Endothelial cell of umbilical vein (primary cell): ENCODE data around the gene CHD6. TPM values are rescaled to one million over a fixed set of nuclear protein-coding genes. Genes with fewer than 3 reads are reported as not detected.

ENCODE experiments used
- BruUV-seq: library from RNA; stranded (reverse); fragments of 400-500 nt; replicated peaks from 2 replicates; lab custom pipeline; 2021; lab: Mats Ljungman, UMichigan
- CTCF ChIA-PET: fragments of 300-600, 350-600 bp; sonication (Branson Sonifier 250); formaldehyde crosslinking; loops from one replicate; lab custom pipeline; 2021; ENCODE audit warnings: antibody characterized with exemption, inconsistent platforms; lab: Charles Lee
- POLR2A ChIA-PET: fragments of 300-600, 350-600 bp; sonication (Branson Sonifier 250); formaldehyde crosslinking; loops from one replicate; lab custom pipeline; 2021; ENCODE audit warnings: antibody characterized with exemption, inconsistent platforms; lab: Charles Lee
- DNase-seq: peaks from one replicate; pipeline ENCODE4 v3.0.0-alpha.2; 2011; ENCODE audit warnings: low read depth, low spot score
- FAIRE-seq: peaks from 2 replicates; lab custom pipeline; 2011; peaks lifted over from hg19 to GRCh38; lab: Jason Lieb, UNC
- H2AFZ ChIP-seq: 2 replicates; pipeline ENCODE4 v1.6.0; 2012; ENCODE audit warnings: low read depth, low read length, control low read depth, inconsistent platforms
- H3K27ac ChIP-seq: 2 replicates; pipeline ENCODE4 v1.5.1; 2011; ENCODE audit warnings: low read depth, mild to moderate bottlenecking, control low read depth, low read length, moderate library complexity; ENCODE audit not compliant: insufficient read depth
- H3K27me3 ChIP-seq, 2 experiments: 2 replicates each; pipeline versions ENCODE4 v1.6.0 to v1.6.1; 2011; ENCODE audit warnings: low read length in 2 of 2, mixed read lengths in 1 of 2; ENCODE audit not compliant: control insufficient read depth in 2 of 2, insufficient read depth in 2 of 2
- H3K36me3 ChIP-seq, 2 experiments: 2 replicates in 1 of 2; 3 replicates in 1 of 2; pipeline ENCODE4 v1.5.1; 2011; ENCODE audit warnings: low read length in 2 of 2, mild to moderate bottlenecking in 1 of 2, moderate library complexity in 1 of 2; ENCODE audit not compliant: control insufficient read depth in 2 of 2, insufficient read depth in 2 of 2; ENCODE audit errors: extremely low read depth in 1 of 2
- H3K4me1 ChIP-seq: 3 replicates; pipeline ENCODE4 v1.5.1; 2011; ENCODE audit warnings: mild to moderate bottlenecking, low read length; ENCODE audit not compliant: control insufficient read depth, insufficient read depth; ENCODE audit errors: extremely low read depth
- H3K4me2 ChIP-seq: 2 replicates; pipeline ENCODE4 v1.6.1; 2011; ENCODE audit warnings: low read length, control low read depth, mixed read lengths; ENCODE audit not compliant: insufficient read depth
- H3K4me3 ChIP-seq, 3 experiments: fragments of 200-600 bp in 1 of 3; sonication (generic), shearing (Covaris generic) in 1 of 3; replicated peaks in 1 of 3; 2 replicates each; pipeline ENCODE4 v1.5.1; 2011 to 2016; ENCODE audit warnings: control low read depth in 3 of 3, low read length in 3 of 3, mild to moderate bottlenecking in 2 of 3, inconsistent platforms in 1 of 3, low read depth in 1 of 3, moderate library complexity in 1 of 3; ENCODE audit not compliant: insufficient read depth in 1 of 3
- H3K79me2 ChIP-seq: 2 replicates; pipeline ENCODE4 v1.6.0; 2012; ENCODE audit warnings: low read length, inconsistent platforms; ENCODE audit not compliant: control insufficient read depth, insufficient read depth
- H3K9ac ChIP-seq: replicated peaks from 2 replicates; pipeline ENCODE3; 2011; ENCODE audit warnings: low read length, control low read depth; ENCODE audit not compliant: insufficient read depth; ENCODE audit errors: extremely low read depth
- H3K9me1 ChIP-seq: replicated peaks from 3 replicates; pipeline ENCODE4 v1.6.0; 2011; ENCODE audit warnings: mild to moderate bottlenecking, low read length; ENCODE audit not compliant: control insufficient read depth, insufficient read depth; ENCODE audit errors: extremely low read depth
- H3K9me3 ChIP-seq: replicated peaks from 2 replicates; pipeline ENCODE4 v1.5.1; 2012; ENCODE audit warnings: low read length, inconsistent platforms; ENCODE audit not compliant: control insufficient read depth, insufficient read depth
- H4K20me1 ChIP-seq: replicated peaks from 2 replicates; pipeline ENCODE3; 2011; ENCODE audit warnings: mild to moderate bottlenecking, low read length; ENCODE audit not compliant: control insufficient read depth, insufficient read depth; ENCODE audit errors: extremely low read depth
- EZH2 ChIP-seq: IDR thresholded peaks from 2 replicates; pipeline ENCODE4 v1.6.1; 2012; ENCODE audit warnings: borderline replicate concordance, low read depth, mild to moderate bottlenecking, moderate library complexity, low read length, inconsistent platforms; ENCODE audit not compliant: severe bottlenecking
- FOS ChIP-seq: IDR thresholded peaks from 2 replicates; pipeline ENCODE4 v1.6.1; 2011; ENCODE audit warnings: mild to moderate bottlenecking, low read length, moderate library complexity, borderline replicate concordance; ENCODE audit not compliant: insufficient read depth
- GATA2 ChIP-seq: IDR thresholded peaks from 2 replicates; pipeline ENCODE4 v1.7.0; 2011; ENCODE audit warnings: low read depth, mild to moderate bottlenecking, moderate library complexity, mixed read lengths, low read length; ENCODE audit not compliant: insufficient read length, insufficient read depth
- JUN ChIP-seq: IDR thresholded peaks from 2 replicates; pipeline ENCODE4 v1.6.1; 2011; ENCODE audit warnings: borderline replicate concordance, low read depth; ENCODE audit not compliant: insufficient read length, insufficient read depth
- MAX ChIP-seq: IDR thresholded peaks from 2 replicates; pipeline ENCODE4 v1.6.1; 2011; ENCODE audit not compliant: insufficient read depth, insufficient read length
- MYC ChIP-seq: IDR thresholded peaks from one replicate; pipeline ENCODE4 v1.6.1; 2011; ENCODE audit warnings: mild to moderate bottlenecking, low read depth, low read length
- POLR2A ChIP-seq: IDR thresholded peaks from 2 replicates; pipeline ENCODE4 v1.6.1; 2012; ENCODE audit warnings: low read depth, mild to moderate bottlenecking, control low read depth, low read length
- POLR2AphosphoS5 ChIP-seq: IDR thresholded peaks from 2 replicates; pipeline ENCODE4 v1.6.1; 2012; ENCODE audit warnings: low read depth, mild to moderate bottlenecking, control low read depth, low read length, moderate library complexity; ENCODE audit not compliant: insufficient read depth
- dilution Hi-C: fragments of 300-500 bp; cut with MboI; formaldehyde crosslinking; loops from one replicate; pipeline ENCODE4 v1.15.0; 2019; ENCODE audit warnings: low sequenced_read_pairs; ENCODE audit not compliant: extremely low pct_ligation_motif_present
- intact Hi-C: fragments of 100-400 bp; cut with micrococcal nuclease; formaldehyde crosslinking; loops from one replicate; pipeline ENCODE4 v1.10.0; 2022
- polyA plus RNA-seq, 4 experiments: library from polyadenylated mRNA; depleted of rRNA in 3 of 4; stranded (reverse) in 3 of 4; unstranded in 1 of 4; fragments of >200 nt; gene quantifications; 2 replicates each; pipeline versions ENCODE4 v1.2.1 to v1.2.3, GENCODE V29; 2011 to 2012; ENCODE audit warnings: missing spikeins in 1 of 4
- total RNA-seq: library from RNA; stranded (reverse); gene quantifications from 2 replicates; pipeline ENCODE4 v1.2.3, GENCODE V29; 2021
- TF ChIP-seq, protein P1 (sequence below), 2 donors: IDR thresholded peaks; 1 replicate in 1 of 2; 2 replicates in 1 of 2; pipeline ENCODE4 v1.5.1; 2011; ENCODE audit warnings: low read length in 2 of 2, mild to moderate bottlenecking in 2 of 2, moderate library complexity in 2 of 2, control low read depth in 1 of 2, inconsistent platforms in 1 of 2, low read depth in 1 of 2; ENCODE audit not compliant: insufficient read depth in 1 of 2; ENCODE audit errors: extremely low read depth in 1 of 2

Gene CHD6
- total and polyA plus RNA-seq, 2 donors (not counting 3 experiments of a cell fraction or from before 2014, with no cell fraction given): 7.2 to 33.7 TPM

GRCh38 chr20:41394931-41395666 lies 223.1 kb downstream of the CHD6 start:
- no peak overlapping the region for H3K27ac ChIP-seq
- H3K9me3 ChIP-seq: no peaks in the 10 kb centered on the region
- no peaks in the 10 kb centered on the region for H3K36me3 ChIP-seq
- CTCF ChIA-PET: no interaction called here
- H3K4me3 ChIP-seq: no peak overlapping the region
- no peaks in the 10 kb centered on the region for H3K9me1 ChIP-seq
- H2AFZ ChIP-seq: no peak overlapping the region
- intact Hi-C loops (no loop called here), dilution Hi-C loops (no loop called here)
- no peak for FAIRE-seq
- no peak overlapping the region for H3K4me2 ChIP-seq
- DNase-seq: no peak
- no peaks in the 10 kb centered on the region for H4K20me1 ChIP-seq
- no peak overlapping the region for H3K9ac ChIP-seq
- POLR2A ChIA-PET: no interaction called here
- no peaks in the 10 kb centered on the region for H3K4me1 ChIP-seq
- H3K79me2 ChIP-seq: no peaks in the 10 kb centered on the region
- no TSS peak for BruUV-seq
- TF ChIP-seq, protein P1, sequence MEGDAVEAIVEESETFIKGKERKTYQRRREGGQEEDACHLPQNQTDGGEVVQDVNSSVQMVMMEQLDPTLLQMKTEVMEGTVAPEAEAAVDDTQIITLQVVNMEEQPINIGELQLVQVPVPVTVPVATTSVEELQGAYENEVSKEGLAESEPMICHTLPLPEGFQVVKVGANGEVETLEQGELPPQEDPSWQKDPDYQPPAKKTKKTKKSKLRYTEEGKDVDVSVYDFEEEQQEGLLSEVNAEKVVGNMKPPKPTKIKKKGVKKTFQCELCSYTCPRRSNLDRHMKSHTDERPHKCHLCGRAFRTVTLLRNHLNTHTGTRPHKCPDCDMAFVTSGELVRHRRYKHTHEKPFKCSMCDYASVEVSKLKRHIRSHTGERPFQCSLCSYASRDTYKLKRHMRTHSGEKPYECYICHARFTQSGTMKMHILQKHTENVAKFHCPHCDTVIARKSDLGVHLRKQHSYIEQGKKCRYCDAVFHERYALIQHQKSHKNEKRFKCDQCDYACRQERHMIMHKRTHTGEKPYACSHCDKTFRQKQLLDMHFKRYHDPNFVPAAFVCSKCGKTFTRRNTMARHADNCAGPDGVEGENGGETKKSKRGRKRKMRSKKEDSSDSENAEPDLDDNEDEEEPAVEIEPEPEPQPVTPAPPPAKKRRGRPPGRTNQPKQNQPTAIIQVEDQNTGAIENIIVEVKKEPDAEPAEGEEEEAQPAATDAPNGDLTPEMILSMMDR (IDR thresholded peaks at IDR 0.05; ENCODE audit: extremely low read depth in 1 of 2, insufficient read depth in 1 of 2, low read depth in 1 of 2, low read length in 2 of 2): no peak
- TF ChIP-seq FOS (no peak), JUN (no peak), MAX (no peak), POLR2AphosphoS5 (no peak), POLR2A (no peak), GATA2 (no peak), MYC (no peak), EZH2 (no peak)
- no peaks in the 10 kb centered on the region for H3K27me3 ChIP-seq
